H9 (cell line): ENCODE data around the gene ADGRB3. TPM values are rescaled to one million over a fixed set of nuclear protein-coding genes. Genes with fewer than 3 reads are reported as not detected.

ENCODE experiments used
- DNase-seq: peaks from one replicate; pipeline ENCODE4 v3.0.0-alpha.2; 2017
- H2AFZ ChIP-seq: one replicate; pipeline ENCODE4 v1.6.1; 2013; ENCODE audit warnings: mild to moderate bottlenecking, low read length, control low read depth, moderate library complexity
- H2AK5ac ChIP-seq: 2 replicates; pipeline ENCODE4 v1.6.1; 2013; ENCODE audit warnings: low read length, control low read depth, mixed read lengths; ENCODE audit not compliant: insufficient read length
- H2BK120ac ChIP-seq: one replicate; pipeline ENCODE4 v1.6.1; 2013; ENCODE audit warnings: low read depth, mild to moderate bottlenecking, low read length, control low read depth, inconsistent platforms; ENCODE audit not compliant: poor library complexity, severe bottlenecking
- H2BK12ac ChIP-seq: 2 replicates; pipeline ENCODE4 v1.6.1; 2013; ENCODE audit warnings: low read length, control low read depth, mixed read lengths, low read depth; ENCODE audit not compliant: insufficient read length
- H2BK15ac ChIP-seq: 2 replicates; pipeline ENCODE4 v1.6.1; 2013; ENCODE audit warnings: low read depth, low read length, control low read depth
- H2BK20ac ChIP-seq: one replicate; pipeline ENCODE4 v1.6.1; 2013; ENCODE audit warnings: low read depth, mild to moderate bottlenecking, low read length, control low read depth, inconsistent platforms; ENCODE audit not compliant: poor library complexity, severe bottlenecking
- H2BK5ac ChIP-seq: 2 replicates; pipeline ENCODE4 v1.6.1; 2013; ENCODE audit warnings: low read length, control low read depth, mixed read lengths; ENCODE audit not compliant: insufficient read length
- H3K14ac ChIP-seq: 2 replicates; pipeline ENCODE4 v1.6.1; 2013; ENCODE audit warnings: low read length, control low read depth; ENCODE audit not compliant: insufficient read depth
- H3K18ac ChIP-seq: 2 replicates; pipeline ENCODE4 v1.6.1; 2013; ENCODE audit warnings: low read depth, mild to moderate bottlenecking, mixed read lengths, low read length, control low read depth; ENCODE audit not compliant: insufficient read length
- H3K23ac ChIP-seq: 2 replicates; pipeline ENCODE4 v1.6.1; 2013; ENCODE audit warnings: low read length, control low read depth, mixed read lengths, low read depth; ENCODE audit not compliant: insufficient read length
- H3K23me2 ChIP-seq: 2 replicates; pipeline ENCODE4 v1.6.1; 2013; ENCODE audit warnings: low read depth, mild to moderate bottlenecking, mixed read lengths, low read length, control low read depth; ENCODE audit not compliant: insufficient read length, poor library complexity, severe bottlenecking
- H3K27ac ChIP-seq: 2 replicates; pipeline ENCODE4 v1.5.1; 2013; ENCODE audit warnings: low read length, control low read depth, mixed read lengths, low read depth; ENCODE audit not compliant: insufficient read length
- H3K27me3 ChIP-seq: 2 replicates; pipeline ENCODE4 v1.6.1; 2013; ENCODE audit warnings: low read length, control low read depth, inconsistent platforms; ENCODE audit not compliant: insufficient read depth
- H3K4ac ChIP-seq: 2 replicates; pipeline ENCODE4 v1.6.1; 2013; ENCODE audit warnings: low read depth, mild to moderate bottlenecking, control low read depth, inconsistent platforms, low read length, moderate library complexity
- H3K4me1 ChIP-seq: 2 replicates; pipeline ENCODE4 v1.6.1; 2013; ENCODE audit warnings: low read length, control low read depth, inconsistent platforms; ENCODE audit not compliant: insufficient read depth
- H3K4me2 ChIP-seq: 2 replicates; pipeline ENCODE4 v1.6.1; 2013; ENCODE audit warnings: low read length, control low read depth, mixed read lengths; ENCODE audit not compliant: insufficient read length, insufficient read depth
- H3K56ac ChIP-seq: 2 replicates; pipeline ENCODE4 v1.6.1; 2013; ENCODE audit warnings: low read depth, mild to moderate bottlenecking, mixed read lengths, low read length, control low read depth; ENCODE audit not compliant: insufficient read length
- H3K79me1 ChIP-seq: 2 replicates; pipeline ENCODE4 v1.6.1; 2013; ENCODE audit warnings: low read depth, mild to moderate bottlenecking, moderate library complexity, low read length, control low read depth, inconsistent platforms; ENCODE audit not compliant: insufficient read depth, poor library complexity, severe bottlenecking
- H3K79me2 ChIP-seq: 2 replicates; pipeline ENCODE4 v1.6.1; 2013; ENCODE audit warnings: low read length, control low read depth, inconsistent platforms; ENCODE audit not compliant: insufficient read depth
- H3K9ac ChIP-seq: 2 replicates; pipeline ENCODE4 v1.6.1; 2013; ENCODE audit warnings: low read length, control low read depth, mixed read lengths; ENCODE audit not compliant: insufficient read length; ENCODE audit errors: extremely low read depth
- H3K9me3 ChIP-seq: one replicate; pipeline ENCODE4 v1.6.1; 2013; ENCODE audit warnings: low read depth, low read length, inconsistent platforms; ENCODE audit not compliant: control insufficient read depth
- H3T11ph ChIP-seq: one replicate; pipeline ENCODE4 v1.6.1; 2013; ENCODE audit warnings: mild to moderate bottlenecking, low read length, control low read depth, inconsistent platforms
- H4K20me1 ChIP-seq: one replicate; pipeline ENCODE4 v1.6.1; 2013; ENCODE audit not compliant: control insufficient read depth, insufficient read length, insufficient read depth
- H4K5ac ChIP-seq: 2 replicates; pipeline ENCODE4 v1.6.1; 2013; ENCODE audit warnings: low read depth, mild to moderate bottlenecking, mixed read lengths, low read length, control low read depth; ENCODE audit not compliant: insufficient read length
- H4K8ac ChIP-seq: replicated peaks from 2 replicates; pipeline ENCODE4 v1.6.1; 2013; ENCODE audit warnings: low read length, control low read depth, mixed read lengths, low read depth; ENCODE audit not compliant: insufficient read length
- H4K91ac ChIP-seq: 2 replicates; pipeline ENCODE4 v1.6.1; 2013; ENCODE audit warnings: low read depth, mild to moderate bottlenecking, moderate library complexity, mixed read lengths, low read length, control low read depth; ENCODE audit not compliant: insufficient read length
- H3K27ac Mint-ChIP-seq, 3 experiments: 2 replicates in 2 of 3; 3 replicates in 1 of 3; pipeline ENCODE4 v1.8.0; 2020 to 2021; ENCODE audit warnings: mixed read lengths in 3 of 3, mild to moderate bottlenecking in 1 of 3, moderate library complexity in 1 of 3
- H3K27me3 Mint-ChIP-seq: 2 replicates; pipeline ENCODE4 v1.8.0; 2021; ENCODE audit warnings: low read depth, mild to moderate bottlenecking, moderate library complexity, mixed read lengths
- H3K36me3 Mint-ChIP-seq, 3 experiments: 2 replicates in 2 of 3; 3 replicates in 1 of 3; pipeline ENCODE4 v1.8.0; 2020 to 2021; ENCODE audit warnings: low read depth in 3 of 3, mixed read lengths in 3 of 3; ENCODE audit not compliant: insufficient read depth in 1 of 3
- H3K4me1 Mint-ChIP-seq, 2 experiments: 2 replicates each; pipeline ENCODE4 v1.8.0; 2020; ENCODE audit warnings: mixed read lengths in 2 of 2
- H3K4me3 Mint-ChIP-seq, 2 experiments: 2 replicates in 1 of 2; 3 replicates in 1 of 2; pipeline ENCODE4 v1.8.0; 2020 to 2021; ENCODE audit warnings: mild to moderate bottlenecking in 2 of 2, mixed read lengths in 2 of 2, moderate library complexity in 1 of 2
- H3K9me3 Mint-ChIP-seq, 2 experiments: 2 replicates in 1 of 2; 3 replicates in 1 of 2; pipeline ENCODE4 v1.8.0; 2020; ENCODE audit warnings: mild to moderate bottlenecking in 2 of 2, mixed read lengths in 2 of 2, moderate library complexity in 1 of 2
- total RNA-seq: library from RNA; stranded (reverse); gene quantifications from 2 replicates; pipeline ENCODE4 v1.2.1, GENCODE V29; 2021
- TF ChIP-seq, protein P1 (sequence below): fragments of 200-600 bp; sonication (generic); conservative IDR thresholded peaks from 3 replicates; pipeline ENCODE4 v1.8.0; 2021; ENCODE audit warnings: antibody characterized with exemption, mild to moderate bottlenecking

The ADGRB3 gene
- total RNA-seq, 1 experiment from 2014 or later = 0.37 TPM

DNA sequence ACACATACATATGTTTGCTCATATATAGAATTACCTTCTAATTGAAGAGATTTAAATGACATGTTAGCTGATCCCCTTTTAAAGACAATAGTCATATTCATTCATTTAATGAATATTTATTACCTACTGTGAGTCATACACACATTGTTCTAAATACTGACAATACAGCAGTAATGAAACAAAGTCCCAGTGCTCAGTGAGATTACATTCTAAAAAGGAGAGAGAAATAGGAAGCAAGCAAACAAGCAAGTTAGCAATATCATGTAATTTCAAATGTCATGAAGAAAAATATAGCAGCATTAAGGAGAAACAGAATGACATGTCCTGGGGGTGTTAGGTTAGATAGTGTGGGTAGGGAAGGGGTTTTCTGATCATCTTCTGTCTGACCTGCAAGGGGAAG is 136.3 kb downstream of the ADGRB3 start:
- no peak overlapping the region for H4K91ac ChIP-seq
- Mint-ChIP-seq H3K36me3 (no peaks in the 10 kb centered on the region), H3K4me3 (no peak overlapping the region), H3K4me1 (peaks cover 0 to 4% of the 10 kb centered on the region in 2 experiments; a peak in 3 of 4 replicates), H3K27ac (no peak overlapping the region), H3K9me3 (peaks cover 0 to 9% of the 10 kb centered on the region in 2 experiments; a peak in 2 of 5 replicates), H3K27me3 (no peaks in the 10 kb centered on the region)
- no peak for DNase-seq
- H3K27me3 ChIP-seq = no peaks in the 10 kb centered on the region
- no peaks in the 10 kb centered on the region for H3K23me2 ChIP-seq
- H2AK5ac ChIP-seq = no peak overlapping the region
- no peak overlapping the region for H3K9ac ChIP-seq
- no peak overlapping the region for H3K18ac ChIP-seq
- no peaks in the 10 kb centered on the region for H3K79me2 ChIP-seq
- H3K14ac ChIP-seq = no peak overlapping the region
- H2BK12ac ChIP-seq = no peak overlapping the region
- H2BK15ac ChIP-seq = no peak overlapping the region
- H4K20me1 ChIP-seq = no peaks in the 10 kb centered on the region
- H2BK5ac ChIP-seq = no peak overlapping the region
- H3K9me3 ChIP-seq = no peaks in the 10 kb centered on the region
- H3K23ac ChIP-seq = no peak overlapping the region
- H3T11ph ChIP-seq = no peak overlapping the region
- H2BK120ac ChIP-seq = no peak overlapping the region
- H4K5ac ChIP-seq = no peak overlapping the region
- no peak overlapping the region for H4K8ac ChIP-seq
- no peak overlapping the region for H3K4ac ChIP-seq
- H2AFZ ChIP-seq = no peak overlapping the region
- H3K4me1 ChIP-seq = no peaks in the 10 kb centered on the region
- H3K56ac ChIP-seq = no peak overlapping the region
- TF ChIP-seq, protein P1, sequence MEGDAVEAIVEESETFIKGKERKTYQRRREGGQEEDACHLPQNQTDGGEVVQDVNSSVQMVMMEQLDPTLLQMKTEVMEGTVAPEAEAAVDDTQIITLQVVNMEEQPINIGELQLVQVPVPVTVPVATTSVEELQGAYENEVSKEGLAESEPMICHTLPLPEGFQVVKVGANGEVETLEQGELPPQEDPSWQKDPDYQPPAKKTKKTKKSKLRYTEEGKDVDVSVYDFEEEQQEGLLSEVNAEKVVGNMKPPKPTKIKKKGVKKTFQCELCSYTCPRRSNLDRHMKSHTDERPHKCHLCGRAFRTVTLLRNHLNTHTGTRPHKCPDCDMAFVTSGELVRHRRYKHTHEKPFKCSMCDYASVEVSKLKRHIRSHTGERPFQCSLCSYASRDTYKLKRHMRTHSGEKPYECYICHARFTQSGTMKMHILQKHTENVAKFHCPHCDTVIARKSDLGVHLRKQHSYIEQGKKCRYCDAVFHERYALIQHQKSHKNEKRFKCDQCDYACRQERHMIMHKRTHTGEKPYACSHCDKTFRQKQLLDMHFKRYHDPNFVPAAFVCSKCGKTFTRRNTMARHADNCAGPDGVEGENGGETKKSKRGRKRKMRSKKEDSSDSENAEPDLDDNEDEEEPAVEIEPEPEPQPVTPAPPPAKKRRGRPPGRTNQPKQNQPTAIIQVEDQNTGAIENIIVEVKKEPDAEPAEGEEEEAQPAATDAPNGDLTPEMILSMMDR = no peak
- H3K79me1 ChIP-seq = no peaks in the 10 kb centered on the region
- H3K4me2 ChIP-seq = no peak overlapping the region
- H3K27ac ChIP-seq = no peak overlapping the region
- no peak overlapping the region for H2BK20ac ChIP-seq
